Muscle of leg (tissue), 11 donors: ENCODE measurements around the gene ANO7. TPM values are rescaled to one million over a fixed set of nuclear protein-coding genes. Genes with fewer than 3 reads are reported as not detected.
"Not testable (repeated sequence)": the region's sequence is repeated elsewhere in the genome, so short reads cannot be mapped to it uniquely, and the experiment has no call there.

ENCODE experiments used
- DNase-seq: peaks from one replicate; pipeline ENCODE4 v3.0.0; 2013
- H3K27ac ChIP-seq: one replicate; pipeline ENCODE4 v1.5.1; 2013; ENCODE audit warnings: mild to moderate bottlenecking, low read length, control low read depth
- H3K27me3 ChIP-seq: one replicate; pipeline ENCODE4 v1.6.1; 2013; ENCODE audit warnings: low read length; ENCODE audit not compliant: control insufficient read depth, insufficient read depth
- H3K36me3 ChIP-seq: one replicate; pipeline ENCODE4 v1.6.1; 2013; ENCODE audit warnings: low read length; ENCODE audit not compliant: control insufficient read depth, insufficient read depth
- H3K4me1 ChIP-seq: one replicate; pipeline ENCODE4 v1.6.1; 2013; ENCODE audit warnings: low read length; ENCODE audit not compliant: control insufficient read depth, insufficient read depth
- H3K4me3 ChIP-seq: one replicate; pipeline ENCODE4 v1.5.1; 2013; ENCODE audit warnings: low read length, control low read depth
- H3K9me3 ChIP-seq: replicated peaks from 2 replicates; pipeline ENCODE4 v1.6.1; 2013; ENCODE audit warnings: low read depth, low read length; ENCODE audit not compliant: control insufficient read depth
- WGBS: methylation state at CpG from one replicate; pipeline ENCODE4 v1.1.5; 2013; ENCODE audit warnings: missing lambda C conversion rate; ENCODE audit not compliant: insufficient coverage; 5-methylcytosine and 5-hydroxymethylcytosine counted together
- polyA plus RNA-seq, 8 donors: library from polyadenylated mRNA; unstranded; fragments of 120-200 nt; gene quantifications; one replicate each; pipeline versions ENCODE4 v1.2.1 to v1.2.3, GENCODE V29; 2013; ENCODE audit warnings: inconsistent platforms in 1 of 8, low replicate concordance in 1 of 8; ENCODE audit not compliant: insufficient read length in 8 of 8, insufficient read depth in 1 of 8
- total RNA-seq: library from RNA; stranded (reverse); fragments of 120-200 nt; gene quantifications from one replicate; pipeline ENCODE4 v1.2.4, GENCODE V29; 2013

The ANO7 gene
- total and polyA plus RNA-seq, 9 donors = 0.35 to 2.0 (median 1.1) TPM

GRCh38 chr2:241189856-241190201 is 1.4 kb downstream of the ANO7 start:
- Histone ChIP-seq H3K27me3 (no peaks in the 10 kb centered on the region), H3K27ac (no peak overlapping the region), H3K36me3 (no peaks in the 10 kb centered on the region), H3K4me3 (no peak overlapping the region), H3K9me3 (no peaks in the 10 kb centered on the region), H3K4me1 (no peaks in the 10 kb centered on the region)
- DNase-seq = no peak
- 68% methylated on average over 13 of the region's 15 CpGs for WGBS

- Histone ChIP-seq H3K9me3 (no peaks in the 10 kb centered on the region), H3K4me3 (no peak overlapping the region), H3K4me1 (no peaks in the 10 kb centered on the region), H3K27me3 (no peaks in the 10 kb centered on the region), H3K36me3 (no peaks in the 10 kb centered on the region), H3K27ac (no peak overlapping the region)
- DNase-seq = no peak
- WGBS = 79% methylated on average over 15 of the region's 19 CpGs
Measured at GRCh38 chr2:241190291-241190981, 2.0 kb downstream of the ANO7 start.

GRCh38 chr2:241191081-241191480 is 2.6 kb downstream of the ANO7 start:
- no peak overlapping the region for H3K4me3 ChIP-seq
- no peaks in the 10 kb centered on the region for H3K4me1 ChIP-seq
- no peaks in the 10 kb centered on the region for H3K27me3 ChIP-seq
- no peaks in the 10 kb centered on the region for H3K9me3 ChIP-seq
- DNase-seq = no peak
- no peak overlapping the region for H3K27ac ChIP-seq
- H3K36me3 ChIP-seq = no peaks in the 10 kb centered on the region
- WGBS = no CpG with 5 or more reads among the region's 14 CpGs

GRCh38 chr2:241193271-241193670 is 4.8 kb downstream of the ANO7 start:
- H3K36me3 ChIP-seq = no peaks in the 10 kb centered on the region
- H3K9me3 ChIP-seq = no peaks in the 10 kb centered on the region
- no peak overlapping the region for H3K4me3 ChIP-seq
- H3K4me1 ChIP-seq = no peaks in the 10 kb centered on the region
- no peaks in the 10 kb centered on the region for H3K27me3 ChIP-seq
- no peak for DNase-seq
- no peak overlapping the region for H3K27ac ChIP-seq
- no CpG with 5 or more reads among the region's 8 CpGs for WGBS

GRCh38 chr2:241194811-241195210 is 6.3 kb downstream of the ANO7 start:
- Histone ChIP-seq H3K9me3 (no peaks in the 10 kb centered on the region), H3K4me1 (no peaks in the 10 kb centered on the region), H3K27ac (no peak overlapping the region), H3K4me3 (no peak overlapping the region), H3K27me3 (no peaks in the 10 kb centered on the region), H3K36me3 (no peaks in the 10 kb centered on the region)
- no peak for DNase-seq
- 50% methylated on average over 6 of the region's 9 CpGs for WGBS

GRCh38 chr2:241195506-241196130 is 7.1 kb downstream of the ANO7 start:
- H3K9me3 ChIP-seq = no peaks in the 10 kb centered on the region
- no peak overlapping the region for H3K4me3 ChIP-seq
- no peaks in the 10 kb centered on the region for H3K36me3 ChIP-seq
- 78% methylated on average over 17 of the region's 18 CpGs for WGBS
- H3K27me3 ChIP-seq = no peaks in the 10 kb centered on the region
- no peak for DNase-seq
- no peak overlapping the region for H3K27ac ChIP-seq
- H3K4me1 ChIP-seq = no peaks in the 10 kb centered on the region

- DNase-seq, H3K27me3 ChIP-seq: not testable (repeated sequence)
- WGBS = 93% methylated on average over 12 of the region's 14 CpGs
Measured at GRCh38 chr2:241197246-241197645, 8.8 kb downstream of the ANO7 start.

GRCh38 chr2:241197947-241198346 is 9.5 kb downstream of the ANO7 start:
- peaks cover 10% of the 10 kb centered on the region for H3K4me1 ChIP-seq
- DNase-seq = no peak
- no peak overlapping the region for H3K4me3 ChIP-seq
- H3K36me3 ChIP-seq = no peaks in the 10 kb centered on the region
- H3K27me3 ChIP-seq = no peaks in the 10 kb centered on the region
- H3K27ac ChIP-seq = no peak overlapping the region
- H3K9me3 ChIP-seq = no peaks in the 10 kb centered on the region
- 79% methylated on average over 5 of the region's 6 CpGs for WGBS

More at GRCh38 chr2:241197246-241197645, 8.8 kb downstream of the ANO7 start:
- H3K36me3 ChIP-seq, H3K4me1 ChIP-seq, H3K9me3 ChIP-seq, H3K4me3 ChIP-seq, H3K27ac ChIP-seq: not testable (repeated sequence)

GRCh38 chr2:241198381-241199279 is 10.2 kb downstream of the ANO7 start:
- Histone ChIP-seq H3K27ac (no peak overlapping the region), H3K36me3 (no peaks in the 10 kb centered on the region), H3K4me3 (no peak overlapping the region), H3K4me1 (peaks cover 10% of the 10 kb centered on the region), H3K27me3 (no peaks in the 10 kb centered on the region), H3K9me3 (no peaks in the 10 kb centered on the region)
- WGBS = 59% methylated on average over 21 of the region's 27 CpGs
- DNase-seq = no peak

GRCh38 chr2:241199286-241199685 is 10.8 kb downstream of the ANO7 start:
- peaks cover 10% of the 10 kb centered on the region for H3K4me1 ChIP-seq
- H3K4me3 ChIP-seq = no peak overlapping the region
- DNase-seq = no peak
- no peaks in the 10 kb centered on the region for H3K36me3 ChIP-seq
- no peaks in the 10 kb centered on the region for H3K9me3 ChIP-seq
- WGBS = 67% methylated on average over 14 of the region's 16 CpGs
- H3K27ac ChIP-seq = no peak overlapping the region
- no peaks in the 10 kb centered on the region for H3K27me3 ChIP-seq
